Medulla oblongata (tissue), 1 donor: Measurements from ENCODE around the gene ANKIB1.

ENCODE experiments used
- DNase-seq: peaks from one replicate; pipeline ENCODE4 v3.0.0-alpha.2; 2015; ENCODE audit errors: extremely low spot score

Gene ANKIB1

GRCh38 chr7:92448205-92448747 lies 202.5 kb downstream of the ANKIB1 start:
- DNase-seq = peak; percentile 80
